G401.6 (cell line): ENCODE data around the gene MRPL24.

Experiments used
- FAIRE-seq: peaks from 2 replicates; lab custom pipeline; 2012; peaks lifted over from hg19 to GRCh38; lab: Jason Lieb, UNC

MRPL24 gene

DNA sequence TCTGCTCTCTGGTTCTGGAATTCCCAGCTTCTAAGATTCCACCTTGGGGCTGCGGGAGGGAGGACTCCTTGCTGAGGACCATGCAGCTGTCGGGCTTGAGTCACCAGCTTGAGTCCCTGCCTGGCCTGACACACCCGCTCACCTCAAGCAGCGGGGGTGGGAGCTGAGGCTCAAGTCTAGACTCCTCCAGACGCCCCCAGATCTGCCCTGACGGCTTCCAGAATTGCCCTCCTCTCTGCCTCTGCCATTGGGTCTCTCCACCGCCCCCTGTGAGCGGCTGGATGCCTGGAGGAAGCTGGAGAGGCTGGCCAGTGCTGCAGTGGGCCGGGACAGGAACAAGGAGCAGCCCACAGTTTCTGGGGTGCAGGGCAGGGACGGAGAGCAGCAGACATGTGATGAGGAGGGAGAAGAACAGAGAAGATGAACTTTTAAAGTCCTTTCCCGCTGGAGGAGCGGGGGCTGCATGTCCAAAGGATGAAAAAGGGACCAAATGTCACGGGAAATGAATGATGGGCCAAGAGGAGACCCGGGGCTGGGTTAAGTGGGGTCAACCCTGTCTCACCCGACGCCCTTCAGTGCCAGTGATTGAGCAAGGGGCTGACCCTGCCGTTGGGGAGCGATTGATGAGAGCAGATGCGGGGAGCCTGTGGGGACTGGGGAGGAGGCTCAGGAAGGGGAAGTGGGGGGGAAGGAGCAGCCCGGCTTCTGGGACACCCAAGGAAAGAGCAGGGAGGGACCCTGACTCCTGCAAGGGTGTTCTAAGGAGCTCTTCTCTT is 49.0 kb downstream of the MRPL24 start:
- no peak for FAIRE-seq

DNA sequence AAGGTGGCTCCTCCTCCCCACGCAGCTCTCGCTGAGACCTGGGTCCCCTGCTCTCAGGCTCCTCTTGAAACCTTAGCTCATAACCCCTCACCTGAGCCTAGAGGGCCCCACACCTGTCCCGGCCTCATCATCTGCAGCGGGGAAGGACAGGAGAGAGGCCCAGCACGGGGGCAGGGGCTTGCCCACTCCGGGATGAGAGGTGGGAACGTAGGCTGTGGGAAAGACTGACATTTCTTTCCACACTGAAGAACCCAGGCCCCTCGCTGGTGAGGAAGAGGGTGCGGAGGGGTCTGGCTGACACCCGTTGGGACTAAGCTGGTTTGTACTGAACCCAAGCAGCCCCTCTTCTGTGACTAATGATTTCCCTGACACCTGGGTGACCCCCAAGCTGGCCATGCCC is 49.7 kb downstream of the MRPL24 start:
- no peak for FAIRE-seq

- FAIRE-seq: no peak
Observed at GRCh38 chr1:156690675-156691036, 50.2 kb downstream of the MRPL24 start.

DNA sequence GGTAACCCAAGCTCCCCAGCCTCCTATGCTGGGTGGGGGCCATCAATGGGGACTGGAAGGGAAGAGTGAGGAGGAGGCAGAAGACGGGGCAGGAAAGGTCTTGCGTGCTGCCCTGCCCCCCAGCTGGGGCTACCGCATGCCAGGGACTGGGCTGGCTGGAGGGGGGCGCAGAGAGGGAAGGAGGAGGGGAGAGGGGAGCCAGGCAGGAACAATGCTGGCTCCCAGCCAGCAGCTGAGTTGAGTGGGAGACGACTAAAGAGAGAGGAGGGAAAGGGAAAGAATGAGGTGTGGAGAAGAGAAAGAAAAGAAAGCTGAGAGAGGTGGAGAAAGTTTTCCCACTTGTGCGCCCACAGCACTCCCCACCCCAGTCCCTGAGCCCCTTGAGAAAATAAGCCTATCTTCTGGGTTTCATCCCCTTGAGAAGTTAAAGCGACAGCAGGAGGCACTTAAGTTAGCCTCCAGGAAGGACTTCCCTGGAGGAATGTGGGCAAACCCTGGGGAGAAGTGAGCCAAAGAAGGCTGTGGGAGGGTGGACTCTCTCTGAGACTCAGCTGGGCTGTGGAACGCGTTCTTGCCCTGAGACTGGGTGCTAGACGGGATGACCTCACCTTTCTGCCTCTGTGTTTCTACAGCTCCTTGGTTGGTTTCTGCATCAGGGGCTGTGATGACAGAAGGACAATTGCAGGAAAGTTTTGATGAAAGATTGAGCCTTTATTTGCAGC is 50.8 kb downstream of the MRPL24 start:
- no peak for FAIRE-seq

GRCh38 chr1:156689035-156689952 is 51.6 kb downstream of the MRPL24 start:
- peak; percentile 73 for FAIRE-seq
